ENCODE measurements around the gene FCHSD2. TPM values are rescaled to one million over a fixed set of nuclear protein-coding genes. Genes with fewer than 3 reads are reported as not detected.

Gene FCHSD2
- total and polyA plus RNA-seq, 2 of the 13 experiments (the other 11 are each of a cell fraction or from before 2014, with no cell fraction given) = 20.5 to 24.8 TPM

- 0 out of 2 replicates have a peak, but pooled peaks have one; percentile 36 for TF ChIP-seq ZNF138 (CRISPR knock-in tag; IDR thresholded peaks at IDR 0.05; ENCODE audit: low read depth)
- TF ChIP-seq RNF2 (conservative IDR thresholded peaks at IDR 0.05; ENCODE audit: low read depth) = no peak
- TF ChIP-seq ARID5B (CRISPR knock-in tag; IDR thresholded peaks at IDR 0.05) = no peak
- TF ChIP-seq, protein P1, sequence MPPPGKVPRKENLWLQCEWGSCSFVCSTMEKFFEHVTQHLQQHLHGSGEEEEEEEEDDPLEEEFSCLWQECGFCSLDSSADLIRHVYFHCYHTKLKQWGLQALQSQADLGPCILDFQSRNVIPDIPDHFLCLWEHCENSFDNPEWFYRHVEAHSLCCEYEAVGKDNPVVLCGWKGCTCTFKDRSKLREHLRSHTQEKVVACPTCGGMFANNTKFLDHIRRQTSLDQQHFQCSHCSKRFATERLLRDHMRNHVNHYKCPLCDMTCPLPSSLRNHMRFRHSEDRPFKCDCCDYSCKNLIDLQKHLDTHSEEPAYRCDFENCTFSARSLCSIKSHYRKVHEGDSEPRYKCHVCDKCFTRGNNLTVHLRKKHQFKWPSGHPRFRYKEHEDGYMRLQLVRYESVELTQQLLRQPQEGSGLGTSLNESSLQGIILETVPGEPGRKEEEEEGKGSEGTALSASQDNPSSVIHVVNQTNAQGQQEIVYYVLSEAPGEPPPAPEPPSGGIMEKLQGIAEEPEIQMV (CRISPR knock-in tag; IDR thresholded peaks at IDR 0.05; ENCODE audit: low read depth) = 0 out of 2 replicates have a peak, but pooled peaks have one; percentile 8
- peak; percentile 9; the same call in 1 of the 2 replicates for TF ChIP-seq RARA (CRISPR knock-in tag; IDR thresholded peaks at IDR 0.05)
- no peak for TF ChIP-seq PHF5A (CRISPR knock-in tag; IDR thresholded peaks at IDR 0.05; ENCODE audit: low read depth, unreplicated experiment)
- TF ChIP-seq HDAC2 (CRISPR knock-in tag; IDR thresholded peaks at IDR 0.05) = no peak
- TF ChIP-seq HMGXB4 (CRISPR knock-in tag; IDR thresholded peaks at IDR 0.05; ENCODE audit: borderline replicate concordance in 1 of 2, low read depth in 1 of 2) = peak; percentile 75 to 91
- TF ChIP-seq ELK4 (CRISPR knock-in tag; IDR thresholded peaks at IDR 0.05; ENCODE audit: borderline replicate concordance) = no peak
- no peak for TF ChIP-seq SP4 (CRISPR knock-in tag; IDR thresholded peaks at IDR 0.05)
- TF ChIP-seq, protein P2, sequence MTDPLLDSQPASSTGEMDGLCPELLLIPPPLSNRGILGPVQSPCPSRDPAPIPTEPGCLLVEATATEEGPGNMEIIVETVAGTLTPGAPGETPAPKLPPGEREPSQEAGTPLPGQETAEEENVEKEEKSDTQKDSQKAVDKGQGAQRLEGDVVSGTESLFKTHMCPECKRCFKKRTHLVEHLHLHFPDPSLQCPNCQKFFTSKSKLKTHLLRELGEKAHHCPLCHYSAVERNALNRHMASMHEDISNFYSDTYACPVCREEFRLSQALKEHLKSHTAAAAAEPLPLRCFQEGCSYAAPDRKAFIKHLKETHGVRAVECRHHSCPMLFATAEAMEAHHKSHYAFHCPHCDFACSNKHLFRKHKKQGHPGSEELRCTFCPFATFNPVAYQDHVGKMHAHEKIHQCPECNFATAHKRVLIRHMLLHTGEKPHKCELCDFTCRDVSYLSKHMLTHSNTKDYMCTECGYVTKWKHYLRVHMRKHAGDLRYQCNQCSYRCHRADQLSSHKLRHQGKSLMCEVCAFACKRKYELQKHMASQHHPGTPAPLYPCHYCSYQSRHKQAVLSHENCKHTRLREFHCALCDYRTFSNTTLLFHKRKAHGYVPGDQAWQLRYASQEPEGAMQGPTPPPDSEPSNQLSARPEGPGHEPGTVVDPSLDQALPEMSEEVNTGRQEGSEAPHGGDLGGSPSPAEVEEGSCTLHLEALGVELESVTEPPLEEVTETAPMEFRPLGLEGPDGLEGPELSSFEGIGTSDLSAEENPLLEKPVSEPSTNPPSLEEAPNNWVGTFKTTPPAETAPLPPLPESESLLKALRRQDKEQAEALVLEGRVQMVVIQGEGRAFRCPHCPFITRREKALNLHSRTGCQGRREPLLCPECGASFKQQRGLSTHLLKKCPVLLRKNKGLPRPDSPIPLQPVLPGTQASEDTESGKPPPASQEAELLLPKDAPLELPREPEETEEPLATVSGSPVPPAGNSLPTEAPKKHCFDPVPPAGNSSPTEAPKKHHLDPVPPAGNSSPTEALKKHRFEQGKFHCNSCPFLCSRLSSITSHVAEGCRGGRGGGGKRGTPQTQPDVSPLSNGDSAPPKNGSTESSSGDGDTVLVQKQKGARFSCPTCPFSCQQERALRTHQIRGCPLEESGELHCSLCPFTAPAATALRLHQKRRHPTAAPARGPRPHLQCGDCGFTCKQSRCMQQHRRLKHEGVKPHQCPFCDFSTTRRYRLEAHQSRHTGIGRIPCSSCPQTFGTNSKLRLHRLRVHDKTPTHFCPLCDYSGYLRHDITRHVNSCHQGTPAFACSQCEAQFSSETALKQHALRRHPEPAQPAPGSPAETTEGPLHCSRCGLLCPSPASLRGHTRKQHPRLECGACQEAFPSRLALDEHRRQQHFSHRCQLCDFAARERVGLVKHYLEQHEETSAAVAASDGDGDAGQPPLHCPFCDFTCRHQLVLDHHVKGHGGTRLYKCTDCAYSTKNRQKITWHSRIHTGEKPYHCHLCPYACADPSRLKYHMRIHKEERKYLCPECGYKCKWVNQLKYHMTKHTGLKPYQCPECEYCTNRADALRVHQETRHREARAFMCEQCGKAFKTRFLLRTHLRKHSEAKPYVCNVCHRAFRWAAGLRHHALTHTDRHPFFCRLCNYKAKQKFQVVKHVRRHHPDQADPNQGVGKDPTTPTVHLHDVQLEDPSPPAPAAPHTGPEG (CRISPR knock-in tag; IDR thresholded peaks at IDR 0.05) = no peak
- TF ChIP-seq TCF7 (IDR thresholded peaks at IDR 0.05; ENCODE audit: low read depth) = no peak
- peak; percentile 58; the same call in 1 of the 2 replicates for TF ChIP-seq GATAD2A (CRISPR knock-in tag; IDR thresholded peaks at IDR 0.05)
- TF ChIP-seq ZNF879 (CRISPR knock-in tag; IDR thresholded peaks at IDR 0.05) = peak; percentile 46; the same call in 1 of the 2 replicates
Measured at GRCh38 chr11:72812967-72813739, 329.0 kb downstream of the FCHSD2 start (continued).
